Upper lobe of left lung (tissue), 4 donors: Measurements from ENCODE around the gene INSM1.

Experiments
- POLR2A ChIP-seq, 4 donors: fragments of 450-650 bp; IDR thresholded peaks; one replicate each; pipeline ENCODE4 v1.5.1; 2016 to 2017; ENCODE audit warnings: antibody characterized with exemption in 4 of 4, mild to moderate bottlenecking in 2 of 4
- POLR2AphosphoS5 ChIP-seq, 2 donors: sonication (generic); formaldehyde crosslinking; IDR thresholded peaks; one replicate each; pipeline ENCODE4 v1.5.1; 2017; ENCODE audit warnings: antibody characterized with exemption in 2 of 2
- TF ChIP-seq, protein P1 (sequence below), 6 experiments: fragments of 450-650 bp in 4 of 6; fragments of 200-600 bp in 2 of 6; sonication (generic) in 2 of 6; IDR thresholded peaks; one replicate each; pipeline ENCODE4 v1.5.1; 2016 to 2019; ENCODE audit warnings: antibody characterized with exemption in 6 of 6

DNA sequence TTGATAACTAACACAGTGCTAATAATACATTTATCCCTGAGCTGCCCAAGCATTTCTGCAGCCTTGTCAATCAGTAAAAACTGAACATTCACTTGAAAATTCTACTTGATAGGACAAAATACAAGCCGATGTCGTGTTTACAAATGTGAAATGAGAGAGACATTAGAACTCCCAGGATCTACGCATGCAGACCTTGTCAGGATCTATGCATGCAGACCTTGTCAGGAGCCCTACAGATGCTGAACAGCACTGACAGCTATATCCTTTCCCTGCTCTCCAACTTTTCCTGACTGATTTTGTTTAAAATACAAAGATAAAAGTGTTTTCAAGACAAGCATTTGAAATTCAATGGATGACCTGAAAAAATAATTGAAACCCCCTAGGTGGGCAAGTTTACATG, 28.9 kb downstream of the INSM1 start:
- TF ChIP-seq, protein P1, sequence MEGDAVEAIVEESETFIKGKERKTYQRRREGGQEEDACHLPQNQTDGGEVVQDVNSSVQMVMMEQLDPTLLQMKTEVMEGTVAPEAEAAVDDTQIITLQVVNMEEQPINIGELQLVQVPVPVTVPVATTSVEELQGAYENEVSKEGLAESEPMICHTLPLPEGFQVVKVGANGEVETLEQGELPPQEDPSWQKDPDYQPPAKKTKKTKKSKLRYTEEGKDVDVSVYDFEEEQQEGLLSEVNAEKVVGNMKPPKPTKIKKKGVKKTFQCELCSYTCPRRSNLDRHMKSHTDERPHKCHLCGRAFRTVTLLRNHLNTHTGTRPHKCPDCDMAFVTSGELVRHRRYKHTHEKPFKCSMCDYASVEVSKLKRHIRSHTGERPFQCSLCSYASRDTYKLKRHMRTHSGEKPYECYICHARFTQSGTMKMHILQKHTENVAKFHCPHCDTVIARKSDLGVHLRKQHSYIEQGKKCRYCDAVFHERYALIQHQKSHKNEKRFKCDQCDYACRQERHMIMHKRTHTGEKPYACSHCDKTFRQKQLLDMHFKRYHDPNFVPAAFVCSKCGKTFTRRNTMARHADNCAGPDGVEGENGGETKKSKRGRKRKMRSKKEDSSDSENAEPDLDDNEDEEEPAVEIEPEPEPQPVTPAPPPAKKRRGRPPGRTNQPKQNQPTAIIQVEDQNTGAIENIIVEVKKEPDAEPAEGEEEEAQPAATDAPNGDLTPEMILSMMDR (IDR thresholded peaks at IDR 0.05): no peak
- TF ChIP-seq POLR2A (IDR thresholded peaks at IDR 0.05) (no peak), POLR2AphosphoS5 (IDR thresholded peaks at IDR 0.05) (no peak)
